GM12878 (cell line): Measurements from ENCODE around the gene SH3GL3. TPM values are rescaled to one million over a fixed set of nuclear protein-coding genes. Genes with fewer than 3 reads are reported as not detected.
A peak's percentile ranks its signal among the peaks of the same experiment; 100 is the strongest.

Source experiments
- ATAC-seq: fragments of 200-7000 bp; cut with Tn5 transposase; 3 replicates; pipeline ENCODE4 v1.9.1; 2020; ENCODE audit warnings: mild to moderate bottlenecking, moderate library complexity
- BruUV-seq: library from RNA; stranded (reverse); fragments of 400-500 nt; replicated peaks from 2 replicates; lab custom pipeline; 2021; lab: Mats Ljungman, UMichigan
- CTCF ChIA-PET: fragments of 300-600 bp; sonication (Branson Sonifier 250); formaldehyde crosslinking; extraction: SDS; loops from one replicate; lab custom pipeline; 2021; ENCODE audit warnings: inconsistent platforms; lab: Yijun Ruan, JAX
- POLR2A ChIA-PET: fragments of 350-600 bp; formaldehyde crosslinking; extraction: SDS; loops from one replicate; lab custom pipeline; 2021; ENCODE audit warnings: inconsistent platforms; lab: Charles Lee
- RAD21 ChIA-PET: fragments of 300-600 bp; sonication (Branson Sonifier 250); formaldehyde crosslinking; loops from one replicate; lab custom pipeline; 2023; ENCODE audit warnings: antibody characterized with exemption; ENCODE audit not compliant: unreplicated experiment; lab: Charles Lee
- SMC1A ChIA-PET: fragments of 300-600 bp; sonication (Branson Sonifier 250); formaldehyde crosslinking; loops from one replicate; lab custom pipeline; 2023; ENCODE audit not compliant: unreplicated experiment, uncharacterized antibody; lab: Charles Lee
- DNase-seq: peaks from one replicate; pipeline ENCODE4 v3.0.0-alpha.2; 2011; ENCODE audit warnings: low read depth, low spot score
- FAIRE-seq: peaks from 3 replicates; lab custom pipeline; 2011; peaks lifted over from hg19 to GRCh38; lab: Jason Lieb, UNC
- H2AFZ ChIP-seq: 2 replicates; pipeline ENCODE4 v1.6.0; 2011; ENCODE audit warnings: low read depth, low read length, control low read depth; ENCODE audit not compliant: control insufficient read depth
- H3K27ac ChIP-seq: 2 replicates; pipeline ENCODE4 v1.5.1; 2011; ENCODE audit warnings: control low read depth; ENCODE audit not compliant: control insufficient read depth, insufficient read depth
- H3K27me3 ChIP-seq, 2 experiments: replicated peaks in 1 of 2; 2 replicates each; pipeline versions ENCODE4 v1.6.0 to v1.6.1; 2011; ENCODE audit warnings: low read length in 1 of 2; ENCODE audit not compliant: control insufficient read depth in 2 of 2, insufficient read depth in 2 of 2
- H3K36me3 ChIP-seq, 2 experiments: 2 replicates each; pipeline ENCODE4 v1.5.1; 2011; ENCODE audit warnings: low read length in 1 of 2; ENCODE audit not compliant: control insufficient read depth in 2 of 2, insufficient read depth in 2 of 2
- H3K4me1 ChIP-seq: 2 replicates; pipeline ENCODE4 v1.6.1; 2011; ENCODE audit warnings: mild to moderate bottlenecking, low read length, moderate library complexity, mixed read lengths; ENCODE audit not compliant: control insufficient read depth, insufficient read depth
- H3K4me2 ChIP-seq: 2 replicates; pipeline ENCODE4 v1.6.0; 2011; ENCODE audit warnings: control low read depth; ENCODE audit not compliant: control insufficient read depth, insufficient read depth
- H3K4me3 ChIP-seq: fragments of 200-600 bp; sonication (generic); 2 replicates; pipeline ENCODE4 v1.5.1; 2016
- H3K79me2 ChIP-seq: 2 replicates; pipeline ENCODE4 v1.6.0; 2011; ENCODE audit warnings: low read length; ENCODE audit not compliant: control insufficient read depth, insufficient read depth
- H3K9ac ChIP-seq: 2 replicates; pipeline ENCODE4 v1.8.0; 2011; ENCODE audit warnings: low read length, control low read depth, mixed read lengths; ENCODE audit not compliant: control insufficient read depth, insufficient read depth
- H3K9me3 ChIP-seq: replicated peaks from 3 replicates; pipeline ENCODE4 v1.5.1; 2011; ENCODE audit warnings: mild to moderate bottlenecking, low read length; ENCODE audit not compliant: control insufficient read depth, insufficient read depth
- H4K20me1 ChIP-seq: 2 replicates; pipeline ENCODE4 v1.6.0; 2011; ENCODE audit not compliant: control insufficient read depth, insufficient read depth
- CTCF ChIP-seq, 3 experiments: IDR thresholded peaks in 2 of 3; conservative IDR thresholded peaks in 1 of 3; 2 replicates each; pipeline ENCODE4 v1.5.1; 2011; ENCODE audit warnings: low read depth in 3 of 3, low read length in 3 of 3, mild to moderate bottlenecking in 3 of 3, control low read depth in 2 of 3, moderate library complexity in 2 of 3, inconsistent platforms in 1 of 3, mixed read lengths in 1 of 3; ENCODE audit not compliant: control insufficient read depth in 2 of 3, insufficient read depth in 1 of 3; ENCODE audit errors: extremely low read depth in 1 of 3
- RELA ChIP-seq: fragments of 450-650 bp; IDR thresholded peaks from 2 replicates; pipeline ENCODE4 v1.8.0; 2014; ENCODE audit warnings: borderline replicate concordance; ENCODE audit not compliant: partially characterized antibody
- WGBS: methylation state at CpG from one replicate; pipeline ENCODE4 v1.1.6; 2016; ENCODE audit warnings: low lambda C conversion rate; ENCODE audit not compliant: insufficient replicate concordance, insufficient coverage; ENCODE audit errors: missing lambda C conversion rate; 5-methylcytosine and 5-hydroxymethylcytosine counted together
- in situ Hi-C: fragments of 300-500 bp; cut with MboI; formaldehyde crosslinking; loops from 9 replicates; pipeline ENCODE4 v1.14.3; 2018; ENCODE audit warnings: mixed read lengths
- intact Hi-C: fragments of 100-400 bp; cut with micrococcal nuclease; formaldehyde crosslinking; loops from one replicate; pipeline ENCODE4 v1.14.2; 2022; ENCODE audit not compliant: unreplicated experiment
- polyA plus RNA-seq, 11 experiments: library from polyadenylated mRNA; depleted of rRNA in 4 of 11; unstranded in 6 of 11; stranded (reverse) in 5 of 11; fragments of >200 nt; fragmentation: Nextera tagmentation in 4 of 11; fragmentation: Illumina TruSeq in 1 of 11; extraction: Ambion mirVana in 4 of 11; extraction: Trizol in 1 of 11; gene quantifications; 1 replicate in 1 of 11; 2 replicates in 10 of 11; pipeline versions ENCODE4 v1.2.1 to v1.2.3, GENCODE V29; 2011 to 2016; ENCODE audit warnings: inconsistent platforms in 2 of 11, missing spikeins in 2 of 11, low read depth in 1 of 11
- total RNA-seq, 4 experiments: library from RNA; depleted of rRNA in 3 of 4; stranded (reverse); fragments of >200 nt in 3 of 4; fragmentation: Illumina TruSeq in 1 of 4; extraction: Trizol in 1 of 4; gene quantifications; 2 replicates each; pipeline versions ENCODE4 v1.2.1 to v1.2.3, GENCODE V29; 2013 to 2021

Gene SH3GL3
- total and polyA plus RNA-seq, 10 of the 15 experiments (the other 5 are each of a cell fraction or from before 2014, with no cell fraction given): not detected

DNA sequence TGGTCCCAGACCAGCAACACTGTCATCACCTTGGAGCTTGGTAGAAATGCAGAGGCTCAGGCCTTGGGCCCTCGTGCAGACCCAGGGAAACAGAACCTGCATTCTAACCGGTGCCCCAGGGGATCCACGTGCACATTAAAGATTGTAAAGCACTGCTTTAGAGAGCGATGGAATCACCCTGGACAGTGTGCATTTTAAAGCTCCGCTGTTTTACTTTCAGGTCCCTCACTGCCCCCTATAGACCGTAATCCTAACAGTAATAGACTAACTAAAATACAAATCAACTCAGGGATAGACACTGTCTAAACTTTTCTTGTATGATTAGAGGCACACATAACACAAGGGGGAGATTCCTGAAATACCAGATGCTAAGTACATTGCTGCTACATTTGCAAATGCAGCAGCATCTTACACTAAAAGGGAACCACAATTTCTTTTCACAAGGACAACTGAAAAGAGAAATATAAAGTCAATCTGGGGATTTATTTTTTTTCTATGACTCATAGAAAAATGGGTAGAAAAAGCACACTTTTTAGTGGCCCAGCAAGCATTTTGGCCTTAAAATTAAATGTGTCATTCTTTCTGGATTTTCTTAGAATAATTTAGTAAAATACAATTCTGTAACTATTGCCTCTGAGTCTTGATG lies 10.5 kb upstream of the SH3GL3 start:
- POLR2A ChIA-PET: no interaction called here
- Histone ChIP-seq H3K4me3 (no peak overlapping the region), H3K9me3 (no peaks in the 10 kb centered on the region), H3K27ac (no peak overlapping the region), H4K20me1 (no peaks in the 10 kb centered on the region), H3K4me2 (no peak overlapping the region), H3K36me3 (no peaks in the 10 kb centered on the region), H3K9ac (no peak overlapping the region)
- no TSS peak for BruUV-seq
- intact Hi-C loops: loop anchor here (2.0 kb wide), 1 partner anchor 186 kb away; no protein-coding TSS in a partner anchor
- FAIRE-seq (no peak), ATAC-seq (peak; percentile 70), DNase-seq (no peak)
- RAD21 ChIA-PET: interaction anchor here (0.9 to 2.8 kb wide), 2 partner anchors 14 to 189 kb away, joined by 3 to 21 read pairs; no protein-coding TSS in a partner anchor
- SMC1A ChIA-PET: interaction anchor here (0.8 to 1.7 kb wide), 3 partner anchors 124 to 189 kb away, joined by 4 to 19 read pairs (median 4); no protein-coding TSS in a partner anchor
- in situ Hi-C loops: loop anchor here (5.0 to 10.0 kb wide), 2 partner anchors 121 to 588 kb away; no protein-coding TSS in a partner anchor
- TF ChIP-seq RELA (no peak), CTCF (IDR thresholded peaks at IDR 0.05 in 2 of 3, conservative IDR thresholded peaks at IDR 0.05 in 1 of 3; ENCODE audit: control insufficient read depth in 2 of 3, extremely low read depth in 1 of 3, insufficient read depth in 1 of 3, low read depth in 3 of 3, low read length in 3 of 3) (peak in 2 of 3 experiments; percentile 16 to 32; a peak in 1 of 6 replicates)
- TF ChIP-seq, all 136 proteins: peak for 1
- Histone ChIP-seq H3K4me1 (no peaks in the 10 kb centered on the region), H3K79me2 (no peaks in the 10 kb centered on the region), H2AFZ (no peak overlapping the region), H3K27me3 (peaks cover 0 to 2% of the 10 kb centered on the region in 2 experiments; a peak in 1 of 4 replicates)
- under 1% methylated on average over 6 of the region's 6 CpGs for WGBS
- CTCF ChIA-PET: interaction anchor here (0.6 to 2.8 kb wide), 8 partner anchors 10 to 188 kb away, joined by 3 to 29 read pairs (median 3); no protein-coding TSS in a partner anchor
